ENCODE results near the gene ST3GAL6.

- TF ChIP-seq, protein P1, sequence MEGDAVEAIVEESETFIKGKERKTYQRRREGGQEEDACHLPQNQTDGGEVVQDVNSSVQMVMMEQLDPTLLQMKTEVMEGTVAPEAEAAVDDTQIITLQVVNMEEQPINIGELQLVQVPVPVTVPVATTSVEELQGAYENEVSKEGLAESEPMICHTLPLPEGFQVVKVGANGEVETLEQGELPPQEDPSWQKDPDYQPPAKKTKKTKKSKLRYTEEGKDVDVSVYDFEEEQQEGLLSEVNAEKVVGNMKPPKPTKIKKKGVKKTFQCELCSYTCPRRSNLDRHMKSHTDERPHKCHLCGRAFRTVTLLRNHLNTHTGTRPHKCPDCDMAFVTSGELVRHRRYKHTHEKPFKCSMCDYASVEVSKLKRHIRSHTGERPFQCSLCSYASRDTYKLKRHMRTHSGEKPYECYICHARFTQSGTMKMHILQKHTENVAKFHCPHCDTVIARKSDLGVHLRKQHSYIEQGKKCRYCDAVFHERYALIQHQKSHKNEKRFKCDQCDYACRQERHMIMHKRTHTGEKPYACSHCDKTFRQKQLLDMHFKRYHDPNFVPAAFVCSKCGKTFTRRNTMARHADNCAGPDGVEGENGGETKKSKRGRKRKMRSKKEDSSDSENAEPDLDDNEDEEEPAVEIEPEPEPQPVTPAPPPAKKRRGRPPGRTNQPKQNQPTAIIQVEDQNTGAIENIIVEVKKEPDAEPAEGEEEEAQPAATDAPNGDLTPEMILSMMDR (IDR thresholded peaks at IDR 0.05; ENCODE audit: poor library complexity, severe bottlenecking): no peak
- TF ChIP-seq, protein P2, sequence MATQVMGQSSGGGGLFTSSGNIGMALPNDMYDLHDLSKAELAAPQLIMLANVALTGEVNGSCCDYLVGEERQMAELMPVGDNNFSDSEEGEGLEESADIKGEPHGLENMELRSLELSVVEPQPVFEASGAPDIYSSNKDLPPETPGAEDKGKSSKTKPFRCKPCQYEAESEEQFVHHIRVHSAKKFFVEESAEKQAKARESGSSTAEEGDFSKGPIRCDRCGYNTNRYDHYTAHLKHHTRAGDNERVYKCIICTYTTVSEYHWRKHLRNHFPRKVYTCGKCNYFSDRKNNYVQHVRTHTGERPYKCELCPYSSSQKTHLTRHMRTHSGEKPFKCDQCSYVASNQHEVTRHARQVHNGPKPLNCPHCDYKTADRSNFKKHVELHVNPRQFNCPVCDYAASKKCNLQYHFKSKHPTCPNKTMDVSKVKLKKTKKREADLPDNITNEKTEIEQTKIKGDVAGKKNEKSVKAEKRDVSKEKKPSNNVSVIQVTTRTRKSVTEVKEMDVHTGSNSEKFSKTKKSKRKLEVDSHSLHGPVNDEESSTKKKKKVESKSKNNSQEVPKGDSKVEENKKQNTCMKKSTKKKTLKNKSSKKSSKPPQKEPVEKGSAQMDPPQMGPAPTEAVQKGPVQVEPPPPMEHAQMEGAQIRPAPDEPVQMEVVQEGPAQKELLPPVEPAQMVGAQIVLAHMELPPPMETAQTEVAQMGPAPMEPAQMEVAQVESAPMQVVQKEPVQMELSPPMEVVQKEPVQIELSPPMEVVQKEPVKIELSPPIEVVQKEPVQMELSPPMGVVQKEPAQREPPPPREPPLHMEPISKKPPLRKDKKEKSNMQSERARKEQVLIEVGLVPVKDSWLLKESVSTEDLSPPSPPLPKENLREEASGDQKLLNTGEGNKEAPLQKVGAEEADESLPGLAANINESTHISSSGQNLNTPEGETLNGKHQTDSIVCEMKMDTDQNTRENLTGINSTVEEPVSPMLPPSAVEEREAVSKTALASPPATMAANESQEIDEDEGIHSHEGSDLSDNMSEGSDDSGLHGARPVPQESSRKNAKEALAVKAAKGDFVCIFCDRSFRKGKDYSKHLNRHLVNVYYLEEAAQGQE (IDR thresholded peaks at IDR 0.05; ENCODE audit: borderline replicate concordance): no peak
- TF ChIP-seq RAD21 (conservative IDR thresholded peaks at IDR 0.05) (no peak), EZH2 (IDR thresholded peaks at IDR 0.05; ENCODE audit: borderline replicate concordance, insufficient read depth, low read length, poor library complexity, severe bottlenecking) (no peak), EP300 (conservative IDR thresholded peaks at IDR 0.05; ENCODE audit: poor library complexity, severe bottlenecking) (no peak), MXI1 (conservative IDR thresholded peaks at IDR 0.05; ENCODE audit: poor library complexity, severe bottlenecking) (no peak), POLR2AphosphoS5 (IDR thresholded peaks at IDR 0.05) (no peak)
Measured at GRCh38 chr3:98786364-98787006, 23.3 kb downstream of the ST3GAL6 start.
